ENCODE data around the gene LRMDA.

GRCh38 chr10:76305930-76306615 lies 874.6 kb downstream of the LRMDA start:
- TF ChIP-seq CTCF (conservative IDR thresholded peaks at IDR 0.05; ENCODE audit: low read depth, low read length), result no peak
- no peak for TF ChIP-seq EZH2 (IDR thresholded peaks at IDR 0.05; ENCODE audit: borderline replicate concordance, low read depth, low read length, poor library complexity, severe bottlenecking)
